Stomach (tissue), 9 donors: ENCODE data around the gene NR1I2. TPM values are rescaled to one million over a fixed set of nuclear protein-coding genes. Genes with fewer than 3 reads are reported as not detected.

ENCODE experiments used
- DNase-seq, 2 donors: peaks; one replicate each; pipeline versions ENCODE4 v3.0.0 to v3.0.0-alpha.2; 2013 to 2019
- H3K27ac ChIP-seq, 5 donors: fragments of 200-600 bp in 4 of 5; sonication (generic) in 4 of 5; one replicate each; pipeline ENCODE4 v1.5.1; 2013 to 2019; ENCODE audit warnings: mild to moderate bottlenecking in 1 of 5, moderate library complexity in 1 of 5
- H3K27me3 ChIP-seq, 3 donors: fragments of 200-600 bp; sonication (generic); one replicate each; pipeline ENCODE4 v1.5.1; 2017 to 2019; ENCODE audit warnings: mixed run types in 1 of 3
- H3K36me3 ChIP-seq, 4 donors: fragments of 200-600 bp; sonication (generic); 1 replicate in 3 of 4; 2 replicates in 1 of 4; pipeline ENCODE4 v1.5.1; 2016 to 2019
- H3K4me1 ChIP-seq, 4 donors: fragments of 200-600 bp; sonication (generic); one replicate each; pipeline ENCODE4 v1.5.1; 2016 to 2019
- H3K4me3 ChIP-seq, 4 donors: fragments of 200-600 bp; sonication (generic) in 3 of 4; one replicate each; pipeline ENCODE4 v1.5.1; 2016 to 2019; ENCODE audit warnings: mild to moderate bottlenecking in 1 of 4
- H3K9me3 ChIP-seq, 4 donors: fragments of 200-600 bp; sonication (generic); one replicate each; pipeline ENCODE4 v1.5.1; 2016 to 2019
- EP300 ChIP-seq: sonication (generic); formaldehyde crosslinking; IDR thresholded peaks from one replicate; pipeline ENCODE4 v1.6.1; 2017; ENCODE audit warnings: antibody characterized with exemption
- POLR2A ChIP-seq, 4 donors: fragments of 450-650 bp; IDR thresholded peaks; one replicate each; pipeline ENCODE4 v1.6.1; 2016; ENCODE audit warnings: antibody characterized with exemption in 4 of 4, control low read depth in 2 of 4, mild to moderate bottlenecking in 1 of 4, moderate library complexity in 1 of 4
- POLR2AphosphoS5 ChIP-seq, 3 donors: sonication (generic); formaldehyde crosslinking; IDR thresholded peaks; one replicate each; pipeline ENCODE4 v1.6.1; 2016; ENCODE audit warnings: antibody characterized with exemption in 3 of 3
- WGBS, 5 donors: extraction: QIAGEN DNeasy Blood & Tissue Kit in 3 of 5; methylation state at CpG; one replicate each; pipeline versions ENCODE4 v1.1.5 to v1.1.7; 2013 to 2018; 5-methylcytosine and 5-hydroxymethylcytosine counted together
- intact Hi-C: fragments of 100-400 bp; cut with DNase I; formaldehyde crosslinking; loops from one replicate; pipeline ENCODE4 v1.15.1; 2023; ENCODE audit warnings: low total_unique reads
- polyA plus RNA-seq, 3 donors: library from polyadenylated mRNA; stranded (reverse); fragments of 200-250 nt; gene quantifications; one replicate each; pipeline ENCODE4 v1.2.3, GENCODE V29; 2013
- total RNA-seq, 5 donors: library from RNA; depleted of rRNA; stranded (reverse); fragments of >200 nt; gene quantifications; one replicate each; pipeline versions ENCODE4 v1.1.0 to v1.2.3, GENCODE V29; 2014 to 2016
- TF ChIP-seq, protein P1 (sequence below), 7 experiments: fragments of 450-650 bp in 4 of 7; fragments of 200-600 bp in 3 of 7; sonication (generic) in 3 of 7; IDR thresholded peaks; one replicate each; pipeline ENCODE4 v1.5.1; 2016 to 2019; ENCODE audit warnings: antibody characterized with exemption in 7 of 7, control low read depth in 2 of 7, mild to moderate bottlenecking in 1 of 7
- donor health status: healthy with polysubstance abuse.
- donor health status: Bipolar disorder and iron deficiency.
- donor health status: healthy.

The NR1I2 gene
- total and polyA plus RNA-seq, 8 donors = 0.08 to 37.4 (median 5.4) TPM; not detected in 4

DNA sequence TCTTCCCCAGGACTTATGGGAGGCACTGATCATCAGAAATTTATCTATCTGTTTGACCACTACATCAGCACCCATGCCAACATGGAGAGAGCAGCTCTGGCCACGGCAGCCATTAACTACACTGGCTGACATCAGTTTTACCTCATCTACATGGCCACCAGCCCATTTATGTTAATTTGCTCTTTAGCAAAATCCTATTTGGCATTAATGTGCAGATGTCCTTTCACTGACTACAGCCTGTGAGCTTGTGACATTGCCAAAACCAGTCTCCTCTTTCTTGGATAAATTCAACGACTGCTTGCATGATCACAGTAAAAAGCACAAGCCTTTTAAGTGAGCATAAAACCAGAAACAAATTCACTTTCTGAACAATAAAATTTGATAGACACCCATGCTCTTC is 47.5 kb downstream of the NR1I2 start:
- Histone ChIP-seq H3K27ac (no peak overlapping the region), H3K36me3 (peaks cover 0 to 25% (median 24%) of the 10 kb centered on the region in 4 donors), H3K27me3 (no peaks in the 10 kb centered on the region), H3K4me1 (peaks cover 0 to 2% (median 0%) of the 10 kb centered on the region in 4 donors), H3K4me3 (no peak overlapping the region), H3K9me3 (no peaks in the 10 kb centered on the region)
- peak in 1 of 2 donors; percentile 22 for DNase-seq
- WGBS, 5 donors = 77 to 87% (median 81%) methylated on average over 2 of the region's 2 CpGs
- TF ChIP-seq, protein P1, sequence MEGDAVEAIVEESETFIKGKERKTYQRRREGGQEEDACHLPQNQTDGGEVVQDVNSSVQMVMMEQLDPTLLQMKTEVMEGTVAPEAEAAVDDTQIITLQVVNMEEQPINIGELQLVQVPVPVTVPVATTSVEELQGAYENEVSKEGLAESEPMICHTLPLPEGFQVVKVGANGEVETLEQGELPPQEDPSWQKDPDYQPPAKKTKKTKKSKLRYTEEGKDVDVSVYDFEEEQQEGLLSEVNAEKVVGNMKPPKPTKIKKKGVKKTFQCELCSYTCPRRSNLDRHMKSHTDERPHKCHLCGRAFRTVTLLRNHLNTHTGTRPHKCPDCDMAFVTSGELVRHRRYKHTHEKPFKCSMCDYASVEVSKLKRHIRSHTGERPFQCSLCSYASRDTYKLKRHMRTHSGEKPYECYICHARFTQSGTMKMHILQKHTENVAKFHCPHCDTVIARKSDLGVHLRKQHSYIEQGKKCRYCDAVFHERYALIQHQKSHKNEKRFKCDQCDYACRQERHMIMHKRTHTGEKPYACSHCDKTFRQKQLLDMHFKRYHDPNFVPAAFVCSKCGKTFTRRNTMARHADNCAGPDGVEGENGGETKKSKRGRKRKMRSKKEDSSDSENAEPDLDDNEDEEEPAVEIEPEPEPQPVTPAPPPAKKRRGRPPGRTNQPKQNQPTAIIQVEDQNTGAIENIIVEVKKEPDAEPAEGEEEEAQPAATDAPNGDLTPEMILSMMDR (IDR thresholded peaks at IDR 0.05) = no peak
- TF ChIP-seq EP300 = no peak
- TF ChIP-seq POLR2AphosphoS5 (IDR thresholded peaks at IDR 0.05) = no peak
- no peak for TF ChIP-seq POLR2A (IDR thresholded peaks at IDR 0.05)
- intact Hi-C loops = no loop called here

DNA sequence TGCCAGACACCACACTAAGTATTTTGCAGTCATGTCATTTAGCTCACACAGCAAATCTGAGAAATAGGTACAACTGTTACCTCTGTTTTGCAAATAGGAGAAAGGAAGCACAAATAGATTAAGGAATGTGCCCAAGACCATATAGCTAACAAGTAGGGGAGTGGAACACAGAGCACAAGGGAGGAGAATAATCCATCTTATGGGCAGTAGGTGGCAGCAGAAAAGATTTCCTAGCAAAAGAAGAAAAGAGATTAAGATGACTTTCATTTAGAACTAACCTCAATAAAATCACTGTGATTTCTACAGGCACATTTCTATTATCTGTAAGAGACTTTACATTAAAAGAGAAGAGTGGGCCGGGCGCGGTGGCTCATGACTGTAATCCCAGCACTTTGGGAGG is 49.1 kb downstream of the NR1I2 start:
- peaks cover 0 to 9% (median 8%) of the 10 kb centered on the region in 4 donors for H3K36me3 ChIP-seq
- no peak for DNase-seq
- H3K9me3 ChIP-seq = no peaks in the 10 kb centered on the region
- intact Hi-C loops = no loop called here
- no peak overlapping the region for H3K27ac ChIP-seq
- H3K27me3 ChIP-seq = no peaks in the 10 kb centered on the region
- TF ChIP-seq POLR2A (IDR thresholded peaks at IDR 0.05) (no peak), EP300 (no peak), POLR2AphosphoS5 (IDR thresholded peaks at IDR 0.05) (no peak)
- TF ChIP-seq, protein P1 (IDR thresholded peaks at IDR 0.05) = no peak
- WGBS, 5 donors = 95 to 100% (median 95%) methylated on average over 3 of the region's 3 CpGs
- peaks cover 0 to 2% (median 0%) of the 10 kb centered on the region in 4 donors for H3K4me1 ChIP-seq
- no peak overlapping the region for H3K4me3 ChIP-seq

DNA sequence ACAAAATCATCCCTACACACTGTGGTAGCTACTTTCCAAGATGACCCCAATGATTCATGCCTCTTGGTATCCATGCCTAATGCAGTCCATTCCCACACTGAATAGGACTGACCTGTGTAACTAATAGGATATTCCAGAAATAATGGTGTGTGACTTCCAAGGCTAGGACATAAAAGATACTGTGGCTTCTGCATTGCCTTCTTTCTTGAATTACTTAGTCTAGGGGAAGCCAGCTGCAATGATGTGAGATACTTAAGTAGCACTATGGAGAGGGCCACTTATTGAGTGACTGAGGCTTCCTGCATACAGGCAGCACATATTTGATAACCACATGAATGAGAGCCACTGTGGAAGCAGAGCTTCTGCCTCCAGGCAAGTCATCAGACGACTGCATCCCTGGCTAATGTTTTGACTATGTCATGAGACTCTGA is 50.1 kb downstream of the NR1I2 start:
- intact Hi-C loops = no loop called here
- no peaks in the 10 kb centered on the region for H3K9me3 ChIP-seq
- H3K27ac ChIP-seq = no peak overlapping the region
- no peak for DNase-seq
- H3K4me3 ChIP-seq = no peak overlapping the region
- 50 to 86% (median 63%) methylated on average over 1 of the region's 1 CpG for WGBS, 5 donors
- H3K36me3 ChIP-seq = peaks cover 0 to under 1% (median 0%) of the 10 kb centered on the region in 4 donors
- no peaks in the 10 kb centered on the region for H3K27me3 ChIP-seq
- TF ChIP-seq POLR2A (IDR thresholded peaks at IDR 0.05) = no peak
- TF ChIP-seq EP300 = no peak
- TF ChIP-seq POLR2AphosphoS5 (IDR thresholded peaks at IDR 0.05) = no peak
- TF ChIP-seq, protein P1 (IDR thresholded peaks at IDR 0.05) = no peak
- peaks cover 0 to 2% (median 0%) of the 10 kb centered on the region in 4 donors for H3K4me1 ChIP-seq

GRCh38 chr3:119834754-119835370 is 53.0 kb downstream of the NR1I2 start:
- WGBS, 5 donors = 85 to 94% (median 87%) methylated on average over 2 of the region's 2 CpGs
- no peak for TF ChIP-seq POLR2AphosphoS5 (IDR thresholded peaks at IDR 0.05)
- TF ChIP-seq EP300 = no peak
- no peak for TF ChIP-seq POLR2A (IDR thresholded peaks at IDR 0.05)
- TF ChIP-seq, protein P1 (IDR thresholded peaks at IDR 0.05) = no peak
- H3K36me3 ChIP-seq = peaks cover 0 to 9% (median 3%) of the 10 kb centered on the region in 4 donors
- peaks cover 0 to 2% (median 0%) of the 10 kb centered on the region in 4 donors for H3K4me1 ChIP-seq
- H3K9me3 ChIP-seq = no peaks in the 10 kb centered on the region
- no peaks in the 10 kb centered on the region for H3K27me3 ChIP-seq
- intact Hi-C loops = no loop called here
- no peak overlapping the region for H3K4me3 ChIP-seq
- DNase-seq = no peak
- no peak overlapping the region for H3K27ac ChIP-seq
